ENCODE data around the gene SNAPC2. TPM values are rescaled to one million over a fixed set of nuclear protein-coding genes. Genes with fewer than 3 reads are reported as not detected.

Gene SNAPC2
- total and polyA plus RNA-seq, 2 of the 13 experiments (the other 11 are each of a cell fraction or from before 2014, with no cell fraction given): 10.2 to 12.7 TPM

- BruUV-seq (replicated peaks): no TSS peak
- Histone ChIP-seq H3K9ac (ENCODE audit: insufficient read depth, low read depth, low read length) (no peak overlapping the region), H3K9me3 (ENCODE audit: low read length) (no peaks in the 10 kb centered on the region), H3K36me3 (replicated peaks in 1 of 2; ENCODE audit: control insufficient read depth in 1 of 2, insufficient read depth in 2 of 2, low read length in 2 of 2) (peaks cover 9% of the 10 kb centered on the region in 2 experiments; a peak in 2 of 5 replicates), H3K4me1 (ENCODE audit: insufficient read depth, low read length) (peaks cover 61% of the 10 kb centered on the region), H3K4me2 (ENCODE audit: low read depth, low read length) (no peak overlapping the region), H3K79me2 (ENCODE audit: insufficient read depth, low read length) (peaks cover 3% of the 10 kb centered on the region), H2AFZ (ENCODE audit: low read length) (no peak overlapping the region), H4K20me1 (ENCODE audit: insufficient read depth, low read length) (no peaks in the 10 kb centered on the region), H3K27me3 (ENCODE audit: control insufficient read depth in 1 of 2, insufficient read depth in 2 of 2, low read length in 2 of 2) (no peaks in the 10 kb centered on the region), H3K4me3 (replicated peaks in 1 of 3; ENCODE audit: insufficient read depth in 1 of 3, low read depth in 2 of 3, low read length in 3 of 3) (no peak overlapping the region), H3K27ac (ENCODE audit: extremely low read length, insufficient read depth, low read length) (no peak overlapping the region)
- 100% methylated on average over 2 of the region's 13 CpGs for WGBS (ENCODE audit: low lambda C conversion rate)
- intact Hi-C loops (cut with micrococcal nuclease; ENCODE audit: unreplicated experiment) (no loop called here), in situ Hi-C loops (cut with HindIII; ENCODE audit: extremely low pct_ligation_motif_present, low pct_unique_long_range_greater_than_20kb) (no loop called here)
- DNase-seq (ENCODE audit: low spot score): no peak
- CTCF ChIA-PET (ENCODE audit: low intra/inter-chr PET ratio, low total read pairs): no interaction called here
- FAIRE-seq: no peak
- POLR2A ChIA-PET: no interaction called here
- no peak for ATAC-seq
- TF ChIP-seq RELA (CRISPR knock-in tag; IDR thresholded peaks at IDR 0.05) (no peak), ZNF256 (CRISPR knock-in tag; conservative IDR thresholded peaks at IDR 0.05) (no peak), MAZ (IDR thresholded peaks at IDR 0.05; ENCODE audit: borderline replicate concordance, low read depth, low read length) (no peak), MAZ (CRISPR knock-in tag; IDR thresholded peaks at IDR 0.05; ENCODE audit: low read depth) (no peak), CENPX (CRISPR knock-in tag; IDR thresholded peaks at IDR 0.05) (no peak), KMT2B (CRISPR knock-in tag; IDR thresholded peaks at IDR 0.05) (no peak), MED8 (CRISPR knock-in tag; IDR thresholded peaks at IDR 0.05; ENCODE audit: insufficient replicate concordance) (no peak), SMAD1 (CRISPR knock-in tag; IDR thresholded peaks at IDR 0.05; ENCODE audit: borderline replicate concordance, low read depth) (no peak), THAP8 (CRISPR knock-in tag; IDR thresholded peaks at IDR 0.05; ENCODE audit: borderline replicate concordance) (no peak), CEBPZ (IDR thresholded peaks at IDR 0.05; ENCODE audit: low read length) (no peak), CBX1 (IDR thresholded peaks at IDR 0.05; ENCODE audit: low read depth) (no peak), ZXDC (CRISPR knock-in tag; IDR thresholded peaks at IDR 0.05) (no peak), NFYB (CRISPR knock-in tag; IDR thresholded peaks at IDR 0.05) (no peak), AFF4 (CRISPR knock-in tag; IDR thresholded peaks at IDR 0.05) (no peak), ZFP62 (CRISPR knock-in tag; IDR thresholded peaks at IDR 0.05) (no peak)
These were observed 24.6 kb upstream of the SNAPC2 start for GRCh38 chr19:7895565-7895964.
